ENCODE data around the gene NEFH. TPM values are rescaled to one million over a fixed set of nuclear protein-coding genes. Genes with fewer than 3 reads are reported as not detected.

Gene NEFH
- total and polyA plus RNA-seq, 4 donors = 0.22 to 0.71 (median 0.56) TPM

DNA sequence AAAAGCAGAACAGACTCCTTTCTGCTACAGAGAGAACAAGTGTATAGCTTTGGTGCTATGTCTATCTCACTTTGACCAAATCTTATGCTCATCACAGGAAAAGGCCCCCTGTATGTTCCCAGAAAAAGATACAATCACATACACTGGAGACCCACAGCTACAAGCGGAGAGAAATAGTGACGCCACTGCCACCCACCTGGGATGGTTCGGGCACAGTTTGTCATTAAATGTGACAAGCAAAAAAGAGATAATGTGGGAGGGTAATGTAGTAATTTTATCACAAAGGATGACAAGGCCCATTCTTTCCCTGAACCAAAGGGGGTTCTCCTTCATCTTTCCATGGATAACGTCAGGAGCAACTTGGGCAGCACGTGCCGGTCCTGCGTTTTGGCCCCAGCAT lies 41.5 kb downstream of the NEFH start:
- DNase-seq (no peak), ATAC-seq (ENCODE audit: insufficient read depth, low FRiP score) (no peak)
- Histone ChIP-seq H3K27me3 (ENCODE audit: control insufficient read depth in 3 of 3, insufficient read depth in 3 of 3, low read length in 2 of 3) (no peaks in the 10 kb centered on the region), H3K36me3 (ENCODE audit: control insufficient read depth in 4 of 4, insufficient read depth in 4 of 4, low read length in 4 of 4) (peaks cover 37 to 68% (median 57%) of the 10 kb centered on the region in 4 donors), H3K4me3 (no peak overlapping the region), H3K9me3 (ENCODE audit: control insufficient read depth in 4 of 4, insufficient read depth in 3 of 4, low read length in 3 of 4) (no peaks in the 10 kb centered on the region), H3K27ac (ENCODE audit: low read depth in 1 of 2, low read length in 1 of 2) (no peak overlapping the region), H3K9ac (ENCODE audit: insufficient read depth in 1 of 2, low read length in 2 of 2) (no peak overlapping the region), H3K4me1 (ENCODE audit: control insufficient read depth in 5 of 5, insufficient read depth in 5 of 5, low read length in 5 of 5) (no peaks in the 10 kb centered on the region)
- TF ChIP-seq CTCF (IDR thresholded peaks at IDR 0.05; ENCODE audit: control extremely low read depth, extremely low read depth) = no peak
- 97 to 98% methylated on average over 7 of the region's 7 CpGs for WGBS, 2 donors

DNA sequence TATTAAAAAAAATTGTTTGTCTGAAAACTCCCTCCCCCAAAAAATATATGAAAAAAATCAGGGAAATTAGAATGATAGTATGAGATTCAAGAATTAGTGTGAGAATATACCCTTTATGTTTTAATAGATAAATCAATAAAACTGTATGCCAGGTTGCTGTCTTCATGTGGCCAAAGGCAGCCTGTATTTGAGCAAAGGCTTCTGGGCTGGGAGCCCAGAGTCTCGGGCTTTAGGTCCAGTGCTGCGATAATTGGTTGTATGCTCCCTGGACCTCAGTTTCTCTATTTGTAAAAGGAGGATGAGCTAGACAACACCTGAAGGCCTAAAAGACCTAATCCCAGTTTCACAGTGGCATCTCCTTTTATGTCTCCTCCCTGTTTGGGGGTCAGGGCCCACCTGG lies 43.7 kb downstream of the NEFH start:
- Histone ChIP-seq H3K4me1 (ENCODE audit: control insufficient read depth in 5 of 5, insufficient read depth in 5 of 5, low read length in 5 of 5) (no peaks in the 10 kb centered on the region), H3K9ac (ENCODE audit: insufficient read depth in 1 of 2, low read length in 2 of 2) (no peak overlapping the region), H3K27me3 (ENCODE audit: control insufficient read depth in 3 of 3, insufficient read depth in 3 of 3, low read length in 2 of 3) (no peaks in the 10 kb centered on the region), H3K4me3 (no peak overlapping the region), H3K27ac (ENCODE audit: low read depth in 1 of 2, low read length in 1 of 2) (no peak overlapping the region), H3K36me3 (ENCODE audit: control insufficient read depth in 4 of 4, insufficient read depth in 4 of 4, low read length in 4 of 4) (peaks cover 39 to 63% (median 48%) of the 10 kb centered on the region in 4 donors), H3K9me3 (ENCODE audit: control insufficient read depth in 4 of 4, insufficient read depth in 3 of 4, low read length in 3 of 4) (no peaks in the 10 kb centered on the region)
- ATAC-seq (ENCODE audit: insufficient read depth, low FRiP score) (no peak), DNase-seq (no peak)
- WGBS, 2 donors = 95 to 98% methylated on average over 2 of the region's 2 CpGs
- TF ChIP-seq CTCF (IDR thresholded peaks at IDR 0.05; ENCODE audit: control extremely low read depth, extremely low read depth) = no peak

DNA sequence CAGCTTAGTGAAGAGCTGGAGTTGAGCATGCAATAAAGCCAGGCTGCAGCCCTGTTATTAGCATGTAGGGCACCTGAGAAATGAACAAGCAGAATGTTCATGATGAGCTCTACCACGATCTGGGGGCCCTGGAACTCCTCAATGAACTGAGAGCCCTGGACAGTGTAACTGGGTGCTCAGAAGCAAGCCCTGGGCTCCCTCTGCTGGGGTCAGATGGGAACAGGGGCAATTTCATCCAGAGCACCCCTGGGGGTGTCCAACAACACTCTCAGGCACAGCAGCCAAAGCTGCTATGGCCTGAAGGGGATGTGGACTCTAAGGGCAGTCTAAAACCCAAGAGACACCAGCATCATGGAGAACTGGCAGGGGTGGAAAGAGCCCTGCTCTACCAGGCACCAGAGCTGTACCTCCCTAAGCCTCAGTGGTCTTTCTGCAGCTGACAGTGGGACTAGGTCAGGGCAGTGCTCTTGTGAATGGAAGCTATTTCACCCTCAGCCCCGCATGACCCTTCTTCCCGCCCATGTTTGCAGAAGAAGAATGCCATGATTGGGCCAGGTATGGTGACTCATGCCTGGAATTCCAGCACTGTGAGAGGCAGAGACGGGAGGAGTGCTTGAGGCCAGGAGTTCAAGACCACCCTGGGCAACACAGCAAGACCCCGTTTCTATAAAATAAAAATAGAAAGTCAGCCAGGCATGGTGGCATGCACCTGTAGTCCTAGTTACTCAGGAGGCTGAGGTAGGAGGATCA lies 44.6 kb downstream of the NEFH start:
- H3K9ac ChIP-seq (ENCODE audit: insufficient read depth in 1 of 2, low read length in 2 of 2) = no peak overlapping the region
- no peak overlapping the region for H3K4me3 ChIP-seq
- no peak overlapping the region for H3K27ac ChIP-seq (ENCODE audit: low read depth in 1 of 2, low read length in 1 of 2)
- H3K4me1 ChIP-seq (ENCODE audit: control insufficient read depth in 5 of 5, insufficient read depth in 5 of 5, low read length in 5 of 5) = no peaks in the 10 kb centered on the region
- no peaks in the 10 kb centered on the region for H3K9me3 ChIP-seq (ENCODE audit: control insufficient read depth in 4 of 4, insufficient read depth in 3 of 4, low read length in 3 of 4)
- no peaks in the 10 kb centered on the region for H3K27me3 ChIP-seq (ENCODE audit: control insufficient read depth in 3 of 3, insufficient read depth in 3 of 3, low read length in 2 of 3)
- DNase-seq (no peak), ATAC-seq (ENCODE audit: insufficient read depth, low FRiP score) (no peak)
- TF ChIP-seq CTCF (IDR thresholded peaks at IDR 0.05; ENCODE audit: control extremely low read depth, extremely low read depth) = no peak
- H3K36me3 ChIP-seq (ENCODE audit: control insufficient read depth in 4 of 4, insufficient read depth in 4 of 4, low read length in 4 of 4) = peaks cover 39 to 67% (median 50%) of the 10 kb centered on the region in 4 donors
- WGBS, 2 donors = 72 to 79% methylated on average over 5 of the region's 5 CpGs
